ENCODE data around the gene NPY1R.

NPY1R gene

DNA sequence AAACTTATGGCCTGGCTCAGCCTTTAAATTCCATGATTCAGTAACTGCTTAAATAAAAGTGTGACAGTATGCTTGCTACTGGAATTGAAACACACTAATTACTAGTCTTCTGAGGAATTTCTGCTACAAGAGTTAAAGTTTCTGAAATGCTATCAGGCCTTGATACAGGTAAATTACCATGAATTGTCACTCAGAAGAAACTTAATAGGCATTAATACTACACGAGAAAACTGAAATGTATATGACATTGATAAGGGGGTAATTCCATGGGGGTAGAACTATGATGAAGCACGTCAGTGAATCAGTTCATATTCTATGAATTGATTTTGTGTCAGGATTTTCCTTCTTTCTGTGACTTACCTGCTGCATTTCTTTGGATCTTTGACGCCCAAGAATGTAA is 3.0 kb upstream of the NPY1R start:
- H3K4me3 ChIP-seq (ENCODE audit: low read depth, low read length) = no peak overlapping the region
- H3K36me3 ChIP-seq (ENCODE audit: control insufficient read depth, insufficient read depth, low read length) = no peaks in the 10 kb centered on the region
- H3K9ac ChIP-seq (ENCODE audit: low read depth, low read length) = no peak overlapping the region
- 0 out of 2 replicates have a peak, but pooled peaks cover 4% of the 10 kb centered on the region for H3K4me1 ChIP-seq (ENCODE audit: control insufficient read depth, insufficient read depth, low read length)
- peaks cover 24% of the 10 kb centered on the region for H3K27me3 ChIP-seq (ENCODE audit: control insufficient read depth, insufficient read depth, low read length)
- H3K27ac ChIP-seq (ENCODE audit: low read depth, low read length) = no peak overlapping the region
- no peaks in the 10 kb centered on the region; the same call in 1 of the 2 replicates for H3K9me3 ChIP-seq (ENCODE audit: control insufficient read depth, insufficient read depth, low read length)

DNA sequence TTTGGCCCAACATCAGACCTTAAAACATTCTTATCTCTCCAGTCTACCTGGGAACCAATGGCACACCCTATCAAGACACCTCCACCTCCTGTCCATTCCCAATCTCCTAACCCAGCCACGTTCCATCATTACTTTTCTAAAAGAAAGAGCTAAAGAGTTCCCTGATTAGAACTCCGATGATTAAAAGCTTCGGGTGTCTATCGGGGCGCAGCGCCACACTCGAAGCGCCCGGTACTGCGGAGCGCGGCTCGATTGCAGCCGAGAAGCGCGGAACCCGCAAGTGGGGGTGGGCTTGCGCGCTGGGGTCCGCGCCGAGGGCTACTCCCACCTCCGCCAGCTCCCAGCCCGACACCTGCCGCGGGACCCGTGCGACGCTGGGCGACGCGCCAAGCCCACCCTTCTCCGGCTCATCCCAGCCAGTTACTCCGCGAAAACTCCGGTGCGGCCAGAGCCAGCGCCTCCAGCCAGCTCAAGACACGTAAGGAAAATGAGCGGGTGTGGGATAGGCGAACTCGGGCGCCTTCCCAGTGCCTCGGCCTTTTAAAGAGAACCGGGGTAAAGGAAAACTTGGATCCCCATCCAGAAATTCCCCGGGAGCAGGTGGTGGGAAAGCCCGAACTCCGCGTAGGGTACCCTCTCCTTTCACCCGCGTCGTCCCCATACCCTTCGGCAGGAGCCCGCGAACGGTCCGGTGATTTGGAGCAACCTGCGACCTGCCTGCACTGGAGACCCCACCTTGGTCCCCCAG is 593 bp downstream of the NPY1R start:
- H3K4me1 ChIP-seq (ENCODE audit: control insufficient read depth, insufficient read depth, low read length) = 0 out of 2 replicates have a peak, but pooled peaks cover 4% of the 10 kb centered on the region
- peak overlapping the region; percentile 79 for H3K4me3 ChIP-seq (ENCODE audit: low read depth, low read length)
- no peak overlapping the region; the same call in 1 of the 2 replicates for H3K9ac ChIP-seq (ENCODE audit: low read depth, low read length)
- no peak overlapping the region for H3K27ac ChIP-seq (ENCODE audit: low read depth, low read length)
- no peaks in the 10 kb centered on the region for H3K36me3 ChIP-seq (ENCODE audit: control insufficient read depth, insufficient read depth, low read length)
- H3K27me3 ChIP-seq (ENCODE audit: control insufficient read depth, insufficient read depth, low read length) = peaks cover 24% of the 10 kb centered on the region
- no peaks in the 10 kb centered on the region; the same call in 1 of the 2 replicates for H3K9me3 ChIP-seq (ENCODE audit: control insufficient read depth, insufficient read depth, low read length)

DNA sequence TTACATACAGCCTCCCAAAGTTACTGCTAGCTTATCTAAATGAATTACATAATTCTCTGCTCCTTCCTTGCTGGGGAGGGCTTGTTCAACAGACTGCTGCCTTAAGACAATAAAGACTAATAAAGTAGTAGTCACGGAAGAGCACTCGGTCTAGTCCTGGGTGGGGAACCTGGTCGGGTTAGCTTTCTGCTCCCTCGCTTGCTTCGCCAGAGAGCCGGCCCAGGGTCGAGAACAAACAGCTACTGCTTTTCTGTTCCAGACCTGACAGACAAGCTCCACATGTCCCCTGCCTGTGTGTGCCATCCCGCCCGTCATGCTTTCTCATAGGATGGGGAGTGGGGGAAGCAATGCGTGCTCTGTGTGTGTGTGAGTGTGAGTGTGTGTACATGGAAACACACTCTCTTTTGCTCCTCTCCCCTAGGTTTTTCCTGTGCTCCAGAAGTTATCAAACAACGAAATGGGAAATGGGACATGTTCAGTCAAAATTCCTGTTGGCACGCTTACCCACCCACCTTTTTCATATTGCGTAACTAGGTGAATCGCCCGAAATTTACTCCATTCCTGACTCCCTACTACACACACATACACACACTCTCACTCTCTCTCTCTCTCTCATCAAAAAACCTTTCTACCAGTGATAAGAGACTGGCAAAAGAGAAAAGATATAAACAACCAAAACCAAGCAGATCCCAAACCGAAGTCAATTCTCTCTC is 1.3 kb downstream of the NPY1R start:
- no peaks in the 10 kb centered on the region; the same call in 1 of the 2 replicates for H3K9me3 ChIP-seq (ENCODE audit: control insufficient read depth, insufficient read depth, low read length)
- H3K9ac ChIP-seq (ENCODE audit: low read depth, low read length) = no peak overlapping the region
- no peak overlapping the region for H3K27ac ChIP-seq (ENCODE audit: low read depth, low read length)
- peak overlapping the region; percentile 79 for H3K4me3 ChIP-seq (ENCODE audit: low read depth, low read length)
- peaks cover 24% of the 10 kb centered on the region for H3K27me3 ChIP-seq (ENCODE audit: control insufficient read depth, insufficient read depth, low read length)
- no peaks in the 10 kb centered on the region for H3K36me3 ChIP-seq (ENCODE audit: control insufficient read depth, insufficient read depth, low read length)
- H3K4me1 ChIP-seq (ENCODE audit: control insufficient read depth, insufficient read depth, low read length) = 0 out of 2 replicates have a peak, but pooled peaks cover 4% of the 10 kb centered on the region

- Histone ChIP-seq H3K9me3 (ENCODE audit: control insufficient read depth, insufficient read depth, low read length) (peaks cover 25% of the 10 kb centered on the region), H3K36me3 (ENCODE audit: control insufficient read depth, insufficient read depth, low read length) (no peaks in the 10 kb centered on the region), H3K27me3 (ENCODE audit: control insufficient read depth, insufficient read depth, low read length) (no peaks in the 10 kb centered on the region), H3K4me3 (ENCODE audit: low read depth, low read length) (no peak overlapping the region; the same call in 1 of the 2 replicates), H3K27ac (ENCODE audit: low read depth, low read length) (peak overlapping the region; percentile 54), H3K9ac (ENCODE audit: low read depth, low read length) (no peak overlapping the region), H3K4me1 (ENCODE audit: control insufficient read depth, insufficient read depth, low read length) (no peaks in the 10 kb centered on the region)
Observed at GRCh38 chr4:163317110-163317509, 15.3 kb downstream of the NPY1R start.

GRCh38 chr4:163309466-163309865 is 22.9 kb downstream of the NPY1R start:
- no peak overlapping the region for H3K4me3 ChIP-seq (ENCODE audit: low read depth, low read length)
- no peaks in the 10 kb centered on the region for H3K36me3 ChIP-seq (ENCODE audit: control insufficient read depth, insufficient read depth, low read length)
- H3K27me3 ChIP-seq (ENCODE audit: control insufficient read depth, insufficient read depth, low read length) = no peaks in the 10 kb centered on the region
- H3K4me1 ChIP-seq (ENCODE audit: control insufficient read depth, insufficient read depth, low read length) = no peaks in the 10 kb centered on the region
- H3K9me3 ChIP-seq (ENCODE audit: control insufficient read depth, insufficient read depth, low read length) = no peaks in the 10 kb centered on the region
- no peak overlapping the region for H3K27ac ChIP-seq (ENCODE audit: low read depth, low read length)
- no peak overlapping the region for H3K9ac ChIP-seq (ENCODE audit: low read depth, low read length)

- no peaks in the 10 kb centered on the region for H3K27me3 ChIP-seq (ENCODE audit: control insufficient read depth, insufficient read depth, low read length)
- H3K4me1 ChIP-seq (ENCODE audit: control insufficient read depth, insufficient read depth, low read length) = no peaks in the 10 kb centered on the region
- H3K4me3 ChIP-seq (ENCODE audit: low read depth, low read length) = no peak overlapping the region
- no peak overlapping the region for H3K9ac ChIP-seq (ENCODE audit: low read depth, low read length)
- H3K9me3 ChIP-seq (ENCODE audit: control insufficient read depth, insufficient read depth, low read length) = no peaks in the 10 kb centered on the region
- no peaks in the 10 kb centered on the region for H3K36me3 ChIP-seq (ENCODE audit: control insufficient read depth, insufficient read depth, low read length)
- no peak overlapping the region for H3K27ac ChIP-seq (ENCODE audit: low read depth, low read length)
Observed at GRCh38 chr4:163303069-163303468, 29.3 kb downstream of the NPY1R start.

- H3K27ac ChIP-seq (ENCODE audit: low read depth, low read length) = no peak overlapping the region
- no peaks in the 10 kb centered on the region for H3K36me3 ChIP-seq (ENCODE audit: control insufficient read depth, insufficient read depth, low read length)
- H3K9me3 ChIP-seq (ENCODE audit: control insufficient read depth, insufficient read depth, low read length) = no peaks in the 10 kb centered on the region
- H3K4me3 ChIP-seq (ENCODE audit: low read depth, low read length) = no peak overlapping the region
- no peaks in the 10 kb centered on the region for H3K4me1 ChIP-seq (ENCODE audit: control insufficient read depth, insufficient read depth, low read length)
- no peak overlapping the region for H3K9ac ChIP-seq (ENCODE audit: low read depth, low read length)
- H3K27me3 ChIP-seq (ENCODE audit: control insufficient read depth, insufficient read depth, low read length) = no peaks in the 10 kb centered on the region
Observed at GRCh38 chr4:163300445-163300844, 32.0 kb downstream of the NPY1R start.

DNA sequence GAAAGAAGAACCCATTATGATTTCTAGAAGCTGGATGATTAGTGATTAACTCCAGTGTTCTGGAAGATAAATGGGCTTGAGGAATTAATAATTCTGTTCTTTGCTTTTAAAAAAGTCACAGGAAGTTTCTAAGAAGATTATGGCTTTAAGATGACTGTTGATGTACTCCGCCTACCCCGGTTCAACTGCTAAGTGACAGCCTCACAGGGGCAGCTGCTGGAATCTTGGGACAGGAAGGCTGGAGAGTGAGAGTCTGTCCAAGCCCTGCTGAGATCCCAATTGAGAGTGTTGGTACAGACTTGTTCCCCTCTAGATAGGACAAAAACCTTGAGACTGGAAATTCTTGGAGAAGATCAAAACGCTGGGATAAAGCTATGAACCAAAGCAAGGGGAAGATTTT is 37.3 kb downstream of the NPY1R start:
- Histone ChIP-seq H3K27me3 (ENCODE audit: control insufficient read depth, insufficient read depth, low read length) (no peaks in the 10 kb centered on the region), H3K4me3 (ENCODE audit: low read depth, low read length) (no peak overlapping the region), H3K9me3 (ENCODE audit: control insufficient read depth, insufficient read depth, low read length) (no peaks in the 10 kb centered on the region), H3K9ac (ENCODE audit: low read depth, low read length) (no peak overlapping the region), H3K36me3 (ENCODE audit: control insufficient read depth, insufficient read depth, low read length) (no peaks in the 10 kb centered on the region), H3K4me1 (ENCODE audit: control insufficient read depth, insufficient read depth, low read length) (no peaks in the 10 kb centered on the region), H3K27ac (ENCODE audit: low read depth, low read length) (no peak overlapping the region)

- Histone ChIP-seq H3K4me1 (ENCODE audit: control insufficient read depth, insufficient read depth, low read length) (no peaks in the 10 kb centered on the region), H3K27me3 (ENCODE audit: control insufficient read depth, insufficient read depth, low read length) (no peaks in the 10 kb centered on the region), H3K9me3 (ENCODE audit: control insufficient read depth, insufficient read depth, low read length) (no peaks in the 10 kb centered on the region), H3K36me3 (ENCODE audit: control insufficient read depth, insufficient read depth, low read length) (no peaks in the 10 kb centered on the region), H3K4me3 (ENCODE audit: low read depth, low read length) (no peak overlapping the region), H3K27ac (ENCODE audit: low read depth, low read length) (no peak overlapping the region), H3K9ac (ENCODE audit: low read depth, low read length) (no peak overlapping the region)
Observed at GRCh38 chr4:163284304-163284703, 48.1 kb downstream of the NPY1R start.

DNA sequence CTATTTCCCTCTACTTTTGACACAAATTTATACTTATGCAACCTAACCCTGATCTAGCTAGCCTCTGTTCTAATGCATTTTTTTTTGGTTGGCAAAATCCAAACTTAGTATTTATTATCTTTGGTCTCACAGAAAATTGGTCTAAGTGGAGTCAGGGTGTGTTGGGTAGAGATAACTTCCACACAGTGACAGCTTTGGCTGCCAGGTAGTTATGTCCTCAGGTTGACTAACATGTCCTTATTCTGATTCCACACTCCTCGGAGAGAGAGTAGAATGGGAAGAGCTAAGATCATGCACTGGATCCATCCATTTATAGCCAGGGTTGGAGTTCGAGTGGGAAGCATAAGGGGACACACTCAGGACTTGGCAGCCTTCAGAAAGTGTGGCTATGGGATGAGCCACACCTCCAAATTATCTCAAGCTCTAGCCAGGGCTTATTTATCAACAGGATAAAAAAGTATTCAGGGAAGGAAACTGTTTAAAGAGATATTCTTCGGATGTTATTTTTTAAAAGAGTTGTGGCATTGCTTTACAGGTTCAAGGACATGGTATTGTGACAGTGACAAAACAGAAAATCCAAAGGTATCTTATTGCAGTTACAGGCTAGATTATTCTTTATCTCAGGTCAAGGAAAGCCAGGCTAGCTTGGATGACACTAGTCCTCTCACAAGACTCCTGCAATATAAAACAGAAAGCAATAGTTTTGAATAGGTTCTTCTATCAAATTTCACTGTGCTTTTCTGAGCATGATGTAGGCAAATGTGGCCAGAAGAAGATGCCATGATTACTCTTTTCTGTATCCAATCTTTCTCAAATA is 51.5 kb downstream of the NPY1R start:
- Histone ChIP-seq H3K9ac (ENCODE audit: low read depth, low read length) (no peak overlapping the region), H3K36me3 (ENCODE audit: control insufficient read depth, insufficient read depth, low read length) (no peaks in the 10 kb centered on the region), H3K4me3 (ENCODE audit: low read depth, low read length) (no peak overlapping the region)

More for the DNA sequence above, 51.5 kb downstream of the NPY1R start:
- Histone ChIP-seq H3K9me3 (ENCODE audit: control insufficient read depth, insufficient read depth, low read length) (no peaks in the 10 kb centered on the region), H3K4me1 (ENCODE audit: control insufficient read depth, insufficient read depth, low read length) (no peaks in the 10 kb centered on the region), H3K27ac (ENCODE audit: low read depth, low read length) (no peak overlapping the region), H3K27me3 (ENCODE audit: control insufficient read depth, insufficient read depth, low read length) (no peaks in the 10 kb centered on the region)

Measured in HUES48 (cell line).